Stomach (tissue), 4 donors: ENCODE data around the gene LAMP5.

Source experiments
- CTCF ChIP-seq, 7 experiments: fragments of 450-650 bp in 4 of 7; fragments of 200-600 bp in 3 of 7; sonication (generic) in 3 of 7; IDR thresholded peaks; one replicate each; pipeline ENCODE4 v1.5.1; 2016 to 2019; ENCODE audit warnings: antibody characterized with exemption in 7 of 7, control low read depth in 2 of 7, mild to moderate bottlenecking in 1 of 7
- EP300 ChIP-seq: sonication (generic); formaldehyde crosslinking; IDR thresholded peaks from one replicate; pipeline ENCODE4 v1.6.1; 2017; ENCODE audit warnings: antibody characterized with exemption
- POLR2A ChIP-seq, 4 donors: fragments of 450-650 bp; IDR thresholded peaks; one replicate each; pipeline ENCODE4 v1.6.1; 2016; ENCODE audit warnings: antibody characterized with exemption in 4 of 4, control low read depth in 2 of 4, mild to moderate bottlenecking in 1 of 4, moderate library complexity in 1 of 4
- POLR2AphosphoS5 ChIP-seq, 3 donors: sonication (generic); formaldehyde crosslinking; IDR thresholded peaks; one replicate each; pipeline ENCODE4 v1.6.1; 2016; ENCODE audit warnings: antibody characterized with exemption in 3 of 3

- TF ChIP-seq POLR2A (IDR thresholded peaks at IDR 0.05) (no peak), CTCF (IDR thresholded peaks at IDR 0.05) (no peak), EP300 (no peak), POLR2AphosphoS5 (IDR thresholded peaks at IDR 0.05) (no peak)
Observed at GRCh38 chr20:9485614-9486340, 28.6 kb upstream of the LAMP5 start.
